Osteoblast (primary cell): ENCODE measurements around the gene MICU1. TPM values are rescaled to one million over a fixed set of nuclear protein-coding genes. Genes with fewer than 3 reads are reported as not detected.

ENCODE experiments used
- DNase-seq: peaks from one replicate; pipeline ENCODE4 v3.0.0; 2011; ENCODE audit warnings: low spot score, mixed read lengths; ENCODE audit not compliant: insufficient read length; ENCODE audit errors: missing footprints
- H2AFZ ChIP-seq: 2 replicates; pipeline ENCODE4 v1.6.0; 2011; ENCODE audit warnings: mild to moderate bottlenecking, low read length
- H3K27ac ChIP-seq: 2 replicates; pipeline ENCODE4 v1.5.1; 2011; ENCODE audit warnings: mild to moderate bottlenecking, low read depth, low read length, moderate library complexity
- H3K27me3 ChIP-seq: 2 replicates; pipeline ENCODE4 v1.6.0; 2012; ENCODE audit warnings: mild to moderate bottlenecking, control low read depth, inconsistent platforms, low read length, moderate library complexity; ENCODE audit not compliant: insufficient read depth
- H3K36me3 ChIP-seq: 2 replicates; pipeline ENCODE4 v1.5.1; 2011; ENCODE audit warnings: mild to moderate bottlenecking, low read length, control low read depth, moderate library complexity; ENCODE audit not compliant: insufficient read depth
- H3K4me1 ChIP-seq: 2 replicates; pipeline ENCODE4 v1.5.1; 2011; ENCODE audit warnings: mild to moderate bottlenecking, low read length, control low read depth, moderate library complexity; ENCODE audit not compliant: insufficient read depth
- H3K4me2 ChIP-seq: 2 replicates; pipeline ENCODE4 v1.6.0; 2011; ENCODE audit warnings: mild to moderate bottlenecking, low read length; ENCODE audit not compliant: insufficient read depth
- H3K4me3 ChIP-seq: fragments of 200-600 bp; sonication (generic); 3 replicates; pipeline ENCODE4 v1.5.1; 2012; ENCODE audit warnings: mild to moderate bottlenecking, low read length, inconsistent platforms; ENCODE audit not compliant: insufficient read depth
- H3K79me2 ChIP-seq: 2 replicates; pipeline ENCODE4 v1.6.0; 2012; ENCODE audit warnings: mild to moderate bottlenecking, low read length, control low read depth, inconsistent platforms; ENCODE audit not compliant: insufficient read depth
- H3K9me3 ChIP-seq: 2 replicates; pipeline ENCODE4 v1.5.1; 2011; ENCODE audit warnings: low read depth, low read length, control low read depth
- H4K20me1 ChIP-seq: 2 replicates; pipeline ENCODE4 v1.6.0; 2012; ENCODE audit warnings: mild to moderate bottlenecking, low read length, control low read depth; ENCODE audit not compliant: insufficient read depth
- CTCF ChIP-seq: IDR thresholded peaks from 2 replicates; pipeline ENCODE4 v1.5.1; 2011; ENCODE audit warnings: mild to moderate bottlenecking, low read depth, low read length, moderate library complexity; ENCODE audit errors: extremely low read depth
- total RNA-seq: library from RNA; depleted of rRNA; stranded (reverse); fragments of >200 nt; gene quantifications from 2 replicates; pipeline ENCODE4 v1.2.3, GENCODE V29; 2012

The MICU1 gene
- total RNA-seq, 1 donor, result 79.6 TPM

DNA sequence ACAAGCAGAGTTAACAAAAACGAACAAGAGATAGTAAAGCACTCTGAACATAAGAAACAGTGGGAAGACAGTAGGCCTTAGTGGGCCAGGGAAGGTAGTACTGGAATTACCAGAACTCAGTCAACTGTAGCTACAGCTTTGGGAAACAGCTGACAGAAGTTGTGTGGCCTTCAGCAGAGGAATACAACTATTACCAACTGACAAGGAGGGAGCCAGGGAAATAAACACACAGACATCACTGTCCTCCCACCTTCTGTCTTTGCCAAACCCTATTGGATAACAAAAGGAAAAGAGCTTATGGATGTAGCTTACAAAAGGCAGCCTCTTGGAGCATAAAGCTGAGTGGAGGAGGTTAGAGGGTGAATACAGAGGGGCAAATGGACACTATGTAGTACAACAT, 15.4 kb downstream of the MICU1 start:
- Histone ChIP-seq H3K36me3 (no peaks in the 10 kb centered on the region), H3K27ac (no peak overlapping the region), H3K9me3 (no peaks in the 10 kb centered on the region), H4K20me1 (peaks cover 6% of the 10 kb centered on the region), H3K4me3 (no peak overlapping the region), H3K27me3 (no peaks in the 10 kb centered on the region), H3K4me1 (no peaks in the 10 kb centered on the region), H3K4me2 (no peak overlapping the region), H3K79me2 (peaks cover 71% of the 10 kb centered on the region), H2AFZ (no peak overlapping the region)
- TF ChIP-seq CTCF, result no peak
- no peak for DNase-seq

GRCh38 chr10:72605122-72605521, 20.8 kb downstream of the MICU1 start:
- no peak overlapping the region for H2AFZ ChIP-seq
- H4K20me1 ChIP-seq, result peaks cover 6% of the 10 kb centered on the region
- no peak for DNase-seq
- H3K36me3 ChIP-seq, result no peaks in the 10 kb centered on the region
- no peak for TF ChIP-seq CTCF
- peak overlapping the region; percentile 11 for H3K4me2 ChIP-seq
- H3K9me3 ChIP-seq, result no peaks in the 10 kb centered on the region
- H3K27me3 ChIP-seq, result no peaks in the 10 kb centered on the region
- H3K79me2 ChIP-seq, result peaks cover 47% of the 10 kb centered on the region
- no peak overlapping the region for H3K4me3 ChIP-seq
- H3K27ac ChIP-seq, result no peak overlapping the region
- no peaks in the 10 kb centered on the region for H3K4me1 ChIP-seq

DNA sequence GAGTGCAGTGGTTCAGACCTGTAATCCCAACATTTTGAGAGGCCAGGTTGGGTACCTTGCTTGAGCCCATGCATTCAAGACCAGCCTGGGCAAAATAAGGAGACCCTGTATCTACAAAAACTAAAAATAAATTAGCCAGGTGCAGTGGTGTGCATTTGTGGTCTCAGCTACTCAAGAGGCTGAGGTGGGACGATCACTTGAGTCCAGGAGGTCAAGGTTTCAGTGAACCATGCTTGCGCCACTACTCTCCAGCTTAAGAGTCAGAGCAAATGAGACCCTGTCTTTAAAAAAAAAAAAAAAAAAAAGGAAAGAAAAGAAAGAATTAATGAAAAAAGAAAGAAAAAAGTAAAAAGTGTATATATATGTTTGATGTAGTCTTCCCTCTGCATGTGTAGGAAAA, 24.7 kb downstream of the MICU1 start:
- Histone ChIP-seq H3K4me1 (no peaks in the 10 kb centered on the region), H3K4me3 (no peak overlapping the region), H2AFZ (no peak overlapping the region), H3K9me3 (no peaks in the 10 kb centered on the region), H4K20me1 (peaks cover 3% of the 10 kb centered on the region), H3K27ac (no peak overlapping the region), H3K4me2 (no peak overlapping the region), H3K36me3 (no peaks in the 10 kb centered on the region), H3K79me2 (peaks cover 38% of the 10 kb centered on the region), H3K27me3 (no peaks in the 10 kb centered on the region)
- no peak for DNase-seq
- no peak for TF ChIP-seq CTCF

DNA sequence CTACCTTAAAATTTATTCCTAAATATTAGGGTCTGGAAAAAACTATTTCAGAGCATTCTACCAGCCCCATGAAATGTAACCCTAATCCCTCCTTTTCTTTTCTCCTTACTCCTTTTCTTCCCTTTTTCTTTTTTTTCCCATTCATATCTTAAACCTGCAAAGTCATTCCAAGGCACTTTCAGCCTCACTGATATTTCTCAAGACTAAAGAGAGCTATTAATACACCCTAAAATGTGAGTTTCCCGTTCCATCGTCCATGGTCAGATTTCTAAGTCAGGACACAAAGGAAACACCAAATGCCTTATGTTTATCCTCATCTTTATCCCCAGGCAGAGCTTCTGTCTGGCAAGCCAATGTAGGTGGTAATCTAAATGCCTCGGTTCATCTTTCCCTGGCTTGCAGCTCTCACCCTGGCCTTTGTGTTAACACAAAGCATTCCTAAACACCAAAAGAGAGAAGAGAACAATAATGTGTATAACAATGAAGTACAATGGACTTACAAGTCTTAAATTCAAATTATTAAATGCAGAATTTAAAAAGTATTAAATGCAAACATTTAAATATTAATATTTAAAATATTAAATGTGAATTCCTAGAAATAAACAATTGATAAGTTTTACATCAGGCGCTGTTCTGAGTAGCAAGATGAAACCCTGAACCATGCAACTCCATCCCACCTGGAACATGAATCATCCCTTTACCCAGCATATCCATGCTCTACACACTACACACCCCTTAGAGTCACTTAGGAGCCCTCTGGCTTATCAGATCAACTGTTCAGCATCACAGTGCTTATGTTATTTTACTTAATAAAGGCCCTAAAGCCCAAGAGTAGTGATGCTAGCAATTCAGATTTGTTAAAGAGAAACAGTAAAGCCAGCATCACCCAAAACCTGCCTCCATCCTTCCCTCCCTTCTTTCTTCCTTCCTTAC, 26.8 kb downstream of the MICU1 start:
- DNase-seq, result no peak
- Histone ChIP-seq H3K4me1 (no peaks in the 10 kb centered on the region), H3K9me3 (no peaks in the 10 kb centered on the region), H3K27ac (no peak overlapping the region), H2AFZ (no peak overlapping the region), H3K27me3 (no peaks in the 10 kb centered on the region), H3K4me2 (no peak overlapping the region), H3K4me3 (no peak overlapping the region), H3K79me2 (peaks cover 40% of the 10 kb centered on the region), H3K36me3 (no peaks in the 10 kb centered on the region), H4K20me1 (peaks cover 3% of the 10 kb centered on the region)
- no peak for TF ChIP-seq CTCF
